Vagina (tissue), 2 donors: ENCODE data around the gene CD86. TPM values are rescaled to one million over a fixed set of nuclear protein-coding genes. Genes with fewer than 3 reads are reported as not detected.
"Not testable (repeated sequence)": the region's sequence is repeated elsewhere in the genome, so short reads cannot be mapped to it uniquely, and the experiment has no call there.

ENCODE experiments used
- DNase-seq, 2 donors: peaks; one replicate each; pipeline ENCODE4 v3.0.0-alpha.2; 2017; ENCODE audit errors: extremely low spot score in 2 of 2
- H3K27ac ChIP-seq: fragments of 200-600 bp; sonication (generic); one replicate; pipeline ENCODE4 v1.5.1; 2019
- H3K27me3 ChIP-seq: fragments of 200-600 bp; sonication (generic); one replicate; pipeline ENCODE4 v1.5.1; 2019
- H3K36me3 ChIP-seq, 2 donors: fragments of 200-600 bp; sonication (generic); one replicate each; pipeline ENCODE4 v1.5.1; 2017 to 2019
- H3K4me1 ChIP-seq: fragments of 200-600 bp; sonication (generic); one replicate; pipeline ENCODE4 v1.5.1; 2019
- H3K4me3 ChIP-seq, 2 donors: fragments of 200-600 bp; sonication (generic); 1 replicate in 1 of 2; 2 replicates in 1 of 2; pipeline ENCODE4 v1.5.1; 2016 to 2019
- H3K9me3 ChIP-seq: fragments of 200-600 bp; sonication (generic); one replicate; pipeline ENCODE4 v1.5.1; 2019
- CTCF ChIP-seq, 3 experiments: fragments of 450-650 bp in 2 of 3; fragments of 200-600 bp in 1 of 3; sonication (generic) in 1 of 3; IDR thresholded peaks; one replicate each; pipeline ENCODE4 v1.5.1; 2017 to 2019; ENCODE audit warnings: antibody characterized with exemption in 3 of 3, mild to moderate bottlenecking in 2 of 3, moderate library complexity in 2 of 3
- POLR2A ChIP-seq, 2 donors: fragments of 450-650 bp; IDR thresholded peaks; one replicate each; pipeline ENCODE4 v1.6.1; 2017; ENCODE audit warnings: antibody characterized with exemption in 2 of 2, mild to moderate bottlenecking in 2 of 2, moderate library complexity in 2 of 2
- POLR2AphosphoS5 ChIP-seq, 2 donors: sonication (generic); formaldehyde crosslinking; IDR thresholded peaks; one replicate each; pipeline ENCODE4 v1.9.0; 2017; ENCODE audit warnings: antibody characterized with exemption in 2 of 2, mild to moderate bottlenecking in 2 of 2, low read depth in 1 of 2; ENCODE audit not compliant: insufficient read depth in 1 of 2
- intact Hi-C: fragments of 100-400 bp; cut with DNase I; formaldehyde crosslinking; loops from one replicate; pipeline ENCODE4 v1.15.1; 2023
- total RNA-seq: library from RNA; depleted of rRNA; stranded (reverse); fragments of >200 nt; gene quantifications from one replicate; pipeline ENCODE4 v1.2.3, GENCODE V29; 2016

CD86 gene
- total RNA-seq, 1 donor from 2014 or later = 0.98 TPM

GRCh38 chr3:122030381-122031122 is 24.6 kb upstream of the CD86 start:
- Histone ChIP-seq H3K9me3 (no peaks in the 10 kb centered on the region), H3K27me3 (no peaks in the 10 kb centered on the region), H3K4me3 (no peak overlapping the region), H3K4me1 (no peaks in the 10 kb centered on the region), H3K27ac (no peak overlapping the region), H3K36me3 (no peaks in the 10 kb centered on the region)
- no peak for DNase-seq
- TF ChIP-seq POLR2AphosphoS5 (IDR thresholded peaks at IDR 0.05; ENCODE audit: insufficient read depth in 1 of 2, low read depth in 1 of 2) (no peak), CTCF (IDR thresholded peaks at IDR 0.05) (no peak), POLR2A (IDR thresholded peaks at IDR 0.05) (no peak)
- intact Hi-C loops = no loop called here

GRCh38 chr3:122031123-122031468 is 24.1 kb upstream of the CD86 start:
- intact Hi-C loops = no loop called here

GRCh38 chr3:122032531-122032930 is 22.6 kb upstream of the CD86 start:
- no peak for TF ChIP-seq CTCF (IDR thresholded peaks at IDR 0.05)
- no peak for TF ChIP-seq POLR2A (IDR thresholded peaks at IDR 0.05)
- no peak for TF ChIP-seq POLR2AphosphoS5 (IDR thresholded peaks at IDR 0.05; ENCODE audit: insufficient read depth in 1 of 2, low read depth in 1 of 2)
- H3K4me1 ChIP-seq = no peaks in the 10 kb centered on the region
- peaks cover 6% of the 10 kb centered on the region for H3K9me3 ChIP-seq
- no peak overlapping the region for H3K4me3 ChIP-seq
- H3K27me3 ChIP-seq = no peaks in the 10 kb centered on the region
- no peak overlapping the region for H3K27ac ChIP-seq
- intact Hi-C loops = no loop called here
- no peaks in the 10 kb centered on the region for H3K36me3 ChIP-seq
- DNase-seq = no peak

More at GRCh38 chr3:122031123-122031468, 24.1 kb upstream of the CD86 start:
- Histone ChIP-seq H3K4me3 (no peak overlapping the region), H3K4me1 (no peaks in the 10 kb centered on the region), H3K27me3 (no peaks in the 10 kb centered on the region), H3K27ac (no peak overlapping the region), H3K36me3 (no peaks in the 10 kb centered on the region), H3K9me3 (no peaks in the 10 kb centered on the region)
- TF ChIP-seq CTCF (IDR thresholded peaks at IDR 0.05) (no peak), POLR2A (IDR thresholded peaks at IDR 0.05) (no peak), POLR2AphosphoS5 (IDR thresholded peaks at IDR 0.05; ENCODE audit: insufficient read depth in 1 of 2, low read depth in 1 of 2) (no peak)
- DNase-seq = no peak

- intact Hi-C loops = no loop called here
- no peak for DNase-seq
- H3K4me3 ChIP-seq = no peak overlapping the region
- no peaks in the 10 kb centered on the region for H3K36me3 ChIP-seq
- no peaks in the 10 kb centered on the region for H3K4me1 ChIP-seq
- no peaks in the 10 kb centered on the region for H3K27me3 ChIP-seq
- TF ChIP-seq POLR2A (IDR thresholded peaks at IDR 0.05) (no peak), CTCF (IDR thresholded peaks at IDR 0.05) (no peak), POLR2AphosphoS5 (IDR thresholded peaks at IDR 0.05; ENCODE audit: insufficient read depth in 1 of 2, low read depth in 1 of 2) (no peak)
- peaks cover 6% of the 10 kb centered on the region for H3K9me3 ChIP-seq
- no peak overlapping the region for H3K27ac ChIP-seq
These were observed 22.1 kb upstream of the CD86 start for GRCh38 chr3:122033023-122033422.

GRCh38 chr3:122047296-122047695 is 7.9 kb upstream of the CD86 start:
- DNase-seq, H3K27me3 ChIP-seq, H3K9me3 ChIP-seq, H3K4me1 ChIP-seq, intact Hi-C loops, H3K4me3 ChIP-seq, H3K36me3 ChIP-seq, H3K27ac ChIP-seq: not testable (repeated sequence)

GRCh38 chr3:122047773-122048172 is 7.4 kb upstream of the CD86 start:
- DNase-seq, H3K36me3 ChIP-seq, H3K9me3 ChIP-seq, H3K4me1 ChIP-seq, H3K27me3 ChIP-seq, intact Hi-C loops, H3K27ac ChIP-seq, H3K4me3 ChIP-seq: not testable (repeated sequence)
